Measurements from ENCODE around the gene SMARCE1. TPM values are rescaled to one million over a fixed set of nuclear protein-coding genes. Genes with fewer than 3 reads are reported as not detected.
A peak's percentile ranks its signal among the peaks of the same experiment; 100 is the strongest.

Gene SMARCE1
- total RNA-seq (2014; rRNA removed; shearing (Covaris generic)), result 64.8 and 90.4 TPM in 2 replicates

DNA sequence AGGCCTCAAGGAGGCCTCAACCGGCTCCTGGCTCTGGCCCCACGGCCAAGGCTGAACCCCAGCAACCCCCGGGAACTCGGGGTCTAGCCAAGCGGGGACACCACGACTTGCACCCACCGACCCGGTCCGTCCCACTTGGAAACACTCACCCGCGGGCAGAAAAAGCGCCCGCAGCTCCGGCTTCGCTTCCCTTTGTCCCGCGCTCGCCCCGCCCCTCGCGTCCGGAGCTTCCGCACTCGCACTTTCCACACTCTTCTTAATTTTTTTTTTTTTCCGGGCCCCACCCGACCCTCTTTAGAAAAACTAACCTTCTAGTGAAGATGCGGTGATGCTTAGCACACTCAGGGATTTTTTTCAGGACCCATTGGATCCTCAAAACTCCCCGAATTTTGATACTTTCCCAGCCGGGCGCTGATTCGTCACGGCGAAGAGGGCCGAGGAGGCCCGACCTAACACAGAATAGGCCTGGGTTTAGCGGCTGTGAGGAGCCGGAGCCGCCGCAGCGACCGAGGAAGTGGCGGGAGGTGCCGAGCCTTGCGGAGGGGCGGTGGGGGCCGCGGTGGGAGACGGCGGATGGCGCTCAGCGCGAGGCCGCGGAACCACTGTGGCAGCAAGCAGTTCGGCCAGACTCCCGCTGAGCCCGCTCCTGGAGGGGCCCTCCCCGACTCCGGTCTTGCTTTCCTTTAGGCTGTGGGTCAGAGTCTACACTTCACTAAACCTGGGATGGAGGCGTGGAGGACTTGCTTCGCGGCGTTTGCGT lies at the start of gene SMARCE1:
SMARCE1 (minus strand) TSS at position 195 of the 760 bp plus-strand sequence. CDS start 2,016 bp downstream, outside the sequence.
- DNase-seq (ENCODE audit: low read depth), result peak; percentile 77

GRCh38 chr17:40697297-40697696 lies 49.7 kb upstream of the SMARCE1 start:
- DNase-seq (ENCODE audit: low read depth), result no peak

GRCh38 chr17:40696651-40697072 lies 49.0 kb upstream of the SMARCE1 start:
- peak; percentile 73 for DNase-seq (ENCODE audit: low read depth)

GRCh38 chr17:40695874-40696472 lies 48.4 kb upstream of the SMARCE1 start:
- no peak for DNase-seq (ENCODE audit: low read depth)

GRCh38 chr17:40694584-40694983 lies 47.0 kb upstream of the SMARCE1 start:
- no peak for DNase-seq (ENCODE audit: low read depth)

- no peak for DNase-seq (ENCODE audit: low read depth)
These were observed 39.5 kb upstream of the SMARCE1 start for GRCh38 chr17:40687106-40687505.

GRCh38 chr17:40686192-40686591 lies 38.6 kb upstream of the SMARCE1 start:
- DNase-seq (ENCODE audit: low read depth), result no peak

- no peak for DNase-seq (ENCODE audit: low read depth)
These were observed 33.4 kb upstream of the SMARCE1 start for GRCh38 chr17:40680998-40681397.

GRCh38 chr17:40679523-40679907 lies 31.9 kb upstream of the SMARCE1 start:
- DNase-seq (ENCODE audit: low read depth), result no peak

DNA sequence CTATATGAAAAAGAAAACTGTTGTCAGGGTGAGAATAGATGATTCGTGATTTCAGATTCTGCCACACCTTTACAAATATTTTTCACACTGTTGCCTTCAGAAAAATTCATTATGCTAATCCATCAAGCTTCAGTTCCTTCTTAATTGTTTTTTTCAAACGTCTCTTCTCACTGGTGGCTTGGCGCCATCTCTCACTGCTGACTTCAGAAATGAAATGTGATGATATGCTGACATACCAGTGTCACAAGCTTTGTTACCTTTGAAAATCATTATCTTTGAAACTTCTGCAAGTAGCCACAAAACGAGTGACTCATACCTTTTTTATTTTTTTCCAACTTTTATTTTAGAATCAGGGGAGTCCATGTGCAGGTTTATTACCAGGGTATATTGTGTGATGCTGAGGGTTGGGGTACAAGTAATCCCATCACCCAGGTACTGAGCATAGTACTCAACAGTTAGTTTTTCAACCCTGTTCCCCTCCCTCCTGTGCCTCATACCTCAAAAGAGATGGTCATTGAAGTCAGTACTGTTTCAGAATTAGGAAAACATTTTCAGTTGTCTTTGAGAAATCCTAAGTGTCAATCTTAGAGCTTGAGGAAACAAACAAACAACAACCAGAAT lies 31.4 kb upstream of the SMARCE1 start:
- DNase-seq (ENCODE audit: low read depth), result no peak

DNA sequence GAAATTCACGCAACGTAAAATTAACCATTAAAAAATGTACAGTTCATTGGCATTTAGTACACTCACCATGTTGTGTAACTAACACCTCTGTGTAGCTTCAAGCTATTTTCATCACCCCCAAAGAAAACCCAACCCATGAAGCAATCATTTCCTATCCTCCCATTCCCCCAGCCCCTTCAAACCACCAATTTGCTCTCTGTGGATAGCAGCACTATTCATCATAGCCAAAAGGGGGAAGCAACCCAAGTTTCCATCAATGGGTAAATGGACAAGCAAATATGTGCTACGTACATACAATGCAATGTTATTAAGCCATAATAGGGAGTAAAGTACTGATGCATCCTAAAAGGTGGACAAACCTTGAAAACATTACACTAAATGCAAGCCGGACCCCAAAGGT lies 28.3 kb upstream of the SMARCE1 start:
- no peak for DNase-seq (ENCODE audit: low read depth)

DNA sequence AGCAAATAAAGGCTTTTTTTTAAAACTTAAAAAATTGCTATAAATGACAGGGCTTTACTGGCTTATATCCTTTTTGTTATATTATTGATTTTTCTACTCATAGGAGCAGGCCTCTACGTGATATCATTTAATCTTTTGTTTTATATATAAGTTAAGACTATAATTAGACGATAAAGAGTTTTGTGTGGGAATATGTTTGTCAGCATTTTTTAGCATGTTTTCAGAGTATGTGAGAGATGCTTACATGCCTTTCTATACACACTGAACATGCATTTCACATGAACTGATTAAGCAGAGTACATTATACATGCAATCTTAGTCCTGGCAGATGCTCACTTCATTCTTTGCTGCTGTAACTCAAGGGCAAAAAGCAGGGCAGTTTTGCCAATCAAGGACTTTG lies 25.0 kb upstream of the SMARCE1 start:
- DNase-seq (ENCODE audit: low read depth), result no peak

GRCh38 chr17:40671282-40671681 lies 23.7 kb upstream of the SMARCE1 start:
- DNase-seq (ENCODE audit: low read depth), result no peak

- DNase-seq (ENCODE audit: low read depth), result no peak
These were observed 18.7 kb upstream of the SMARCE1 start for GRCh38 chr17:40666331-40666730.

DNA sequence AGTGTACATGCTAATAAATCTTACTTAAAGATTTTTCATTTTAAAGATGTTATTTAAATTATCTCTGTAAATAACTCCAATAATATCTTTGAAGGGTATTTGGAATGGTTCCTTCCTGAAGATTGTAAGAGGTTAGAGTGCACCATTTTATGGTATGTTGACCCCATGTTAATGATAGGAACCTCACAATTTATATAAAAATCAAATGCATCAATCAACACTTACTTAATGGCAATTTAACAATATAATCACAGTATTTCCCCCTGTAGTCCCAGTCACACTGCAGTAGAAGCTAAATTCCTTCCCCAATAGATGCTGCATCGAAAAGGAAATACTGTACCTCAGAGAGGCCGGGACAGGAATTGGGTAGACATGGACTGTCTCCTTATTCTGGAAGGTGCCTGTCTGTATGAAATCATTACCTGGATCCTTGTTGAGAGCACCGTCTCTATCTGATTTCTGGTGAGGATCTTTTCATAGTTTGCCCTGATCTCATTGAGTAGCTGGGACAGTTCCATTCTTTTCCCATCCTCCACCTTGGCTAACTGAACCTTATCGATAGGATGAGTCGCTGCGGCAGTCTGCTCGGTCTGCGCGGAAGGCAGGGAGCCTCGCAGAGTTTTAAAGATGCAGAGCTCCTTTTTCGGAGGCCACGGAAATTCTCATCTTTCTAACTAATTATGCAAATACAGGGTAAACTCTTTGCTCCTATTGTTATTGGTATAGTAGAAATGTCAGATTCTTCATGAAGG lies 17.1 kb upstream of the SMARCE1 start, which contains the start of gene KRT222:
KRT222 (minus strand) TSS at position 596 of the 752 bp plus-strand sequence; CDS start at position 518, 78 bp downstream.
- no peak for DNase-seq (ENCODE audit: low read depth)

- no peak for DNase-seq (ENCODE audit: low read depth)
These were observed 15.6 kb upstream of the SMARCE1 start for GRCh38 chr17:40663252-40663651.

GRCh38 chr17:40659911-40660310 lies 12.3 kb upstream of the SMARCE1 start:
- no peak for DNase-seq (ENCODE audit: low read depth)

DNA sequence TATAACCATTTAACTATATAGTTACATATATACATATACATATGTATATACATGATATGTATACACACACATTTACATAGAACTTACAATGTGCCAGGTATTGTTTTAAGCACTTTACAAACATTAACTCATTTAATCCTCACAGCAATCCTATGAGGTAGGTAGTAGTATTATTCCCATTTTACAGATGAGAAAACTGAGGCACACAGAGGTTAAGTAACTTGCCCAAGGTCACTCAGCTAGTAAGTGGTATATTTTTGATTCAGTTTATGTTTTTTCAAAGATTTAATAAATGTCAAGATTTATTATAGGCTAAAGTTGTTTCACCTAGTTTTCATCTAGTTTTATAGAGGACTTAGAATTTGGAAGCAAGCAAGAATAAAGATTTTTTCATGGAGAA lies 10.8 kb upstream of the SMARCE1 start:
- no peak for DNase-seq (ENCODE audit: low read depth)

DNA sequence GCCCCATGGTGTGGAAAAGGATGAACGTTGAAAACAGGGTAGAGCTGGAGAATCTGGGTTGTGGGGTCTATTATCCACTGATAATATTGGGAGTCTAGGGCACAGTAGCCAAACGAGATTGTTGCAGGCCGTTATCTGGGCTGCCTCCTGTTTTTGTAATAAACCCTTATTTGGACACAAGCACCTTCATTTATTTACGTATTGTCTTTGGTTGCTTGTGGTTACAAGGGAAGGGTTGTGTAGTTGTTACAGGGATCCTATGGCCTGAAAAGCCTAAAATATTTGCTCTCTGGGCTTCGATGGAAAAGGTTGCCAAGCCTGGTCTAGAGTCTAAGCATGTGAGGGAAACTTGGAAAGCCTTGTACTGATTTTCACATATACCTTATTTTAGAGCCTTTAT lies 4.3 kb upstream of the SMARCE1 start:
- no peak for DNase-seq (ENCODE audit: low read depth)

GRCh38 chr17:40648384-40648968 lies 858 bp upstream of the SMARCE1 start:
- no peak for DNase-seq (ENCODE audit: low read depth)

DNA sequence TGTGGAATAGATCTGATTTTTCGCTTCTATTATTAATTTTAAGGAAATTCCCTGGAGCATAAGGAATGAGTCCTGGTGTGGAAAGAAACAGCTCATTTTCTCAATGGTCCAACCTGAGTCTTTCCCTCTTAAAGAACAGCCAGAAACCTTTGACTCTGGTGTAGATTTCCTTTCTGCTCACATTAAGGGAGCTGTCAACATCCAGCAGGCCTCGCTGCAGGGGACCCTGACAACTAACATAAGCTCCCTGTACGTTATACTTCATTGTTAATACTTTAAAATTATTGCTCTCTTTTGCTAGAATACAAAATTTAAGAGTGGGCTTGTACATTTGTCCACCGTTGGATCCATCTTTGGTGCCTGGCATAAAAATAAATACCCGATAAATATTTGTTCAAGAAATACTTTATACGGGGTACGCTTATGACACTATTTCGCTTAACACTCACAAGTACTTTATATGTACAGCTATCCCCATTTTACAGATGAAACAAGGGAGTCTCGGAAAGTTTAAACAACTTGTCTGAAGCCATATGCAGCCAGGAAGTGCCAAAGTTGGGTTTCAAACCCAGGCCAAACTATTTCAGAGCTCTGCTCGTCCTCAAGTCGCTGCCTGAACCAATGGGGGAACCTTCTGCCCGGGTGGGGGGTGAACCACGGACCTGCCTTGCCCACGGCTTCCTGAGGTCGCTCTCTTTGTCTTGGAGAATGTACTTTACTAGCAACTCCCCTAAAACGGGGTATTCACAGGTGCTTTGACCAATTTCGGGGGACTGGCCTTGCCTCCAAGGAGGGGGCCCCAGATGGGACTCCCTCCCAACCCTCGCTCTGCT lies 611 bp downstream of the SMARCE1 start:
- DNase-seq (ENCODE audit: low read depth), result no peak

All from RPMI7951 (cell line).